Measurements from ENCODE around the gene KLHDC8A. TPM values are rescaled to one million over a fixed set of nuclear protein-coding genes. Genes with fewer than 3 reads are reported as not detected.
A peak's percentile ranks its signal among the peaks of the same experiment; 100 is the strongest.
"Not testable (repeated sequence)": the region's sequence is repeated elsewhere in the genome, so short reads cannot be mapped to it uniquely, and the experiment has no call there.

Gene KLHDC8A
- 0.12 TPM in 1 of 3 replicates, not detected in the others for total RNA-seq
- long read RNA-seq, result 0 reads

GRCh38 chr1:205356440-205357139 lies at the start of gene KLHDC8A:
Gene KLHDC8A (minus strand): TSS chr1:205356922. CDS start chr1:205343604, 13,318 bp downstream.
- DNase-seq (ENCODE audit: low spot score), result no peak
- no peaks in the 10 kb centered on the region for H3K36me3 Mint-ChIP-seq (ENCODE audit: low read depth)
- H3K4me3 Mint-ChIP-seq (ENCODE audit: unreplicated experiment), result no peak within 1 kb of the TSS
- H3K27me3 Mint-ChIP-seq (ENCODE audit: low read depth), result peaks cover 3% of the 10 kb centered on the region
- no peaks in the 10 kb centered on the region for H3K9me3 Mint-ChIP-seq (ENCODE audit: low read depth)
- peaks cover 15% of the 10 kb centered on the region for H3K4me1 Mint-ChIP-seq (ENCODE audit: low read depth)
- H3K27ac Mint-ChIP-seq (ENCODE audit: unreplicated experiment), result no peak within 1 kb of the TSS
- no peak for TF ChIP-seq CTCF (IDR thresholded peaks at IDR 0.05)

- peaks cover 32% of the 10 kb centered on the region for H3K27me3 Mint-ChIP-seq (ENCODE audit: low read depth)
- DNase-seq (ENCODE audit: low spot score); H3K27ac Mint-ChIP-seq (ENCODE audit: unreplicated experiment); H3K9me3 Mint-ChIP-seq (ENCODE audit: low read depth); H3K36me3 Mint-ChIP-seq (ENCODE audit: low read depth); H3K4me3 Mint-ChIP-seq (ENCODE audit: unreplicated experiment); H3K4me1 Mint-ChIP-seq (ENCODE audit: low read depth): not testable (repeated sequence)
Observed at GRCh38 chr1:205406252-205406651, 49.5 kb upstream of the KLHDC8A start.

- not testable (repeated sequence) for H3K27ac Mint-ChIP-seq (ENCODE audit: unreplicated experiment); H3K4me3 Mint-ChIP-seq (ENCODE audit: unreplicated experiment); H3K4me1 Mint-ChIP-seq (ENCODE audit: low read depth); H3K36me3 Mint-ChIP-seq (ENCODE audit: low read depth); DNase-seq (ENCODE audit: low spot score); H3K9me3 Mint-ChIP-seq (ENCODE audit: low read depth)
- H3K27me3 Mint-ChIP-seq (ENCODE audit: low read depth), result peaks cover 23% of the 10 kb centered on the region
Observed at GRCh38 chr1:205404484-205404883, 47.8 kb upstream of the KLHDC8A start.

GRCh38 chr1:205398586-205398985 lies 41.9 kb upstream of the KLHDC8A start:
- no peak overlapping the region for H3K27ac Mint-ChIP-seq (ENCODE audit: unreplicated experiment)
- no peak for DNase-seq (ENCODE audit: low spot score)
- H3K4me1 Mint-ChIP-seq (ENCODE audit: low read depth), result no peaks in the 10 kb centered on the region
- no peaks in the 10 kb centered on the region for H3K9me3 Mint-ChIP-seq (ENCODE audit: low read depth)
- H3K27me3 Mint-ChIP-seq (ENCODE audit: low read depth), result peaks cover 23% of the 10 kb centered on the region
- H3K4me3 Mint-ChIP-seq (ENCODE audit: unreplicated experiment), result no peak overlapping the region
- H3K36me3 Mint-ChIP-seq (ENCODE audit: low read depth), result no peaks in the 10 kb centered on the region
- TF ChIP-seq CTCF (IDR thresholded peaks at IDR 0.05), result no peak

- DNase-seq (ENCODE audit: low spot score), result no peak
- H3K36me3 Mint-ChIP-seq (ENCODE audit: low read depth), result no peaks in the 10 kb centered on the region
- H3K27me3 Mint-ChIP-seq (ENCODE audit: low read depth), result peaks cover 23% of the 10 kb centered on the region
- peak; percentile 80 for TF ChIP-seq CTCF (IDR thresholded peaks at IDR 0.05)
- no peak overlapping the region for H3K27ac Mint-ChIP-seq (ENCODE audit: unreplicated experiment)
- no peak overlapping the region for H3K4me3 Mint-ChIP-seq (ENCODE audit: unreplicated experiment)
- H3K4me1 Mint-ChIP-seq (ENCODE audit: low read depth), result no peaks in the 10 kb centered on the region
- H3K9me3 Mint-ChIP-seq (ENCODE audit: low read depth), result no peaks in the 10 kb centered on the region
Observed at GRCh38 chr1:205396967-205397616, 40.4 kb upstream of the KLHDC8A start.

GRCh38 chr1:205395616-205396015 lies 38.9 kb upstream of the KLHDC8A start:
- no peaks in the 10 kb centered on the region for H3K36me3 Mint-ChIP-seq (ENCODE audit: low read depth)
- no peak for DNase-seq (ENCODE audit: low spot score)
- no peak overlapping the region for H3K4me3 Mint-ChIP-seq (ENCODE audit: unreplicated experiment)
- TF ChIP-seq CTCF (IDR thresholded peaks at IDR 0.05), result no peak
- H3K9me3 Mint-ChIP-seq (ENCODE audit: low read depth), result no peaks in the 10 kb centered on the region
- no peaks in the 10 kb centered on the region for H3K4me1 Mint-ChIP-seq (ENCODE audit: low read depth)
- no peak overlapping the region for H3K27ac Mint-ChIP-seq (ENCODE audit: unreplicated experiment)
- H3K27me3 Mint-ChIP-seq (ENCODE audit: low read depth), result peaks cover 26% of the 10 kb centered on the region

Data from chondrocyte (in vitro differentiated cells).